SK-N-SH (cell line): ENCODE data around the gene MSTN. TPM values are rescaled to one million over a fixed set of nuclear protein-coding genes. Genes with fewer than 3 reads are reported as not detected.

Experiments
- CTCF ChIA-PET: fragments of 300-600, 350-600 bp; formaldehyde crosslinking; extraction: SDS; loops from one replicate; lab custom pipeline; 2021; lab: Yijun Ruan, JAX
- POLR2A ChIA-PET: fragments of 350-600 bp; sonication (Branson Sonifier 250); formaldehyde crosslinking; extraction: SDS; loops from one replicate; lab custom pipeline; 2020; ENCODE audit warnings: antibody characterized with exemption, inconsistent platforms; lab: Yijun Ruan, JAX
- DNase-seq: peaks from one replicate; pipeline ENCODE4 v3.0.0; 2012
- H2AFZ ChIP-seq: fragments of 200-600 bp; sonication (generic); 2 replicates; pipeline ENCODE4 v1.8.1; 2016; ENCODE audit warnings: antibody characterized with exemption, mild to moderate bottlenecking, low read depth
- H3F3A ChIP-seq: fragments of 200-600 bp; sonication (generic); replicated peaks from 2 replicates; pipeline ENCODE3; 2016; ENCODE audit warnings: antibody characterized with exemption, mild to moderate bottlenecking; ENCODE audit not compliant: insufficient read depth
- H3K27ac ChIP-seq, 2 experiments: fragments of 200-500 bp in 1 of 2; fragments of 200-600 bp in 1 of 2; sonication (Bioruptor generic) in 1 of 2; sonication (generic), shearing (Covaris generic) in 1 of 2; 2 replicates each; pipeline versions ENCODE4 v1.5.1 to v1.6.1; 2014 to 2016; ENCODE audit warnings: low read depth in 2 of 2, inconsistent platforms in 1 of 2, low read length in 1 of 2, mild to moderate bottlenecking in 1 of 2, mixed read lengths in 1 of 2
- H3K27me3 ChIP-seq: fragments of 200-600 bp; sonication (generic), shearing (Covaris generic); 2 replicates; pipeline ENCODE4 v1.6.1; 2016; ENCODE audit warnings: mixed run types; ENCODE audit not compliant: insufficient read depth
- H3K36me3 ChIP-seq, 2 experiments: fragments of 200-500 bp in 1 of 2; fragments of 200-600 bp in 1 of 2; sonication (Bioruptor generic) in 1 of 2; sonication (generic) in 1 of 2; replicated peaks in 1 of 2; 2 replicates each; pipeline versions ENCODE3 to v1.5.1; 2014 to 2016; ENCODE audit warnings: low read length in 1 of 2, mild to moderate bottlenecking in 1 of 2; ENCODE audit not compliant: insufficient read depth in 2 of 2, control insufficient read depth in 1 of 2
- H3K4me1 ChIP-seq, 2 experiments: fragments of 200-500 bp in 1 of 2; fragments of 200-600 bp in 1 of 2; sonication (Bioruptor generic) in 1 of 2; sonication (generic), shearing (Covaris generic) in 1 of 2; 2 replicates each; pipeline versions ENCODE4 v1.5.1 to v1.6.1; 2014 to 2016; ENCODE audit warnings: low read depth in 1 of 2, low read length in 1 of 2, mixed run types in 1 of 2; ENCODE audit not compliant: insufficient read depth in 2 of 2, control insufficient read depth in 1 of 2
- H3K4me2 ChIP-seq: fragments of 200-600 bp; sonication (generic), shearing (Covaris generic); 2 replicates; pipeline ENCODE4 v1.6.1; 2017; ENCODE audit warnings: mixed run types
- H3K4me3 ChIP-seq, 2 experiments: fragments of 200-500 bp in 1 of 2; fragments of 200-600 bp in 1 of 2; sonication (Bioruptor generic) in 1 of 2; sonication (generic), shearing (Covaris generic) in 1 of 2; 2 replicates each; pipeline versions ENCODE4 v1.5.1 to v1.8.1; 2014 to 2016; ENCODE audit warnings: low read depth in 2 of 2, inconsistent platforms in 1 of 2, low read length in 1 of 2, mild to moderate bottlenecking in 1 of 2, mixed read lengths in 1 of 2, moderate library complexity in 1 of 2
- H3K79me2 ChIP-seq: fragments of 200-600 bp; sonication (generic); 2 replicates; pipeline ENCODE4 v1.8.1; 2017; ENCODE audit warnings: mild to moderate bottlenecking; ENCODE audit not compliant: insufficient read depth
- H3K9ac ChIP-seq: fragments of 200-600 bp; sonication (generic); 2 replicates; pipeline ENCODE4 v1.6.1; 2017; ENCODE audit warnings: mixed run types
- H3K9me2 ChIP-seq: fragments of 200-600 bp; sonication (generic); 2 replicates; pipeline ENCODE4 v1.6.1; 2017; ENCODE audit warnings: mixed run types
- H3K9me3 ChIP-seq: fragments of 200-600 bp; sonication (generic); 2 replicates; pipeline ENCODE4 v1.6.1; 2017; ENCODE audit warnings: mixed run types, mild to moderate bottlenecking, moderate library complexity
- H4K20me1 ChIP-seq: fragments of 200-600 bp; sonication (generic); 2 replicates; pipeline ENCODE4 v1.6.1; 2017; ENCODE audit warnings: mild to moderate bottlenecking, mixed run types; ENCODE audit not compliant: insufficient read depth
- CHD2 ChIP-seq: fragments of 150-350 bp; IDR thresholded peaks from 2 replicates; pipeline ENCODE4 v1.6.1; 2018; ENCODE audit warnings: low read length; ENCODE audit not compliant: partially characterized antibody
- EP300 ChIP-seq, 2 experiments: IDR thresholded peaks; 2 replicates each; pipeline versions ENCODE4 v1.4.0 to v1.6.1; 2012; ENCODE audit warnings: borderline replicate concordance in 1 of 2, low read depth in 1 of 2, low read length in 1 of 2
- EZH2phosphoT487 ChIP-seq: fragments of 200-600 bp; sonication (generic); IDR thresholded peaks from 2 replicates; pipeline ENCODE4 v1.6.1; 2017; ENCODE audit warnings: low read depth, mixed run types, mild to moderate bottlenecking, antibody characterized with exemption, moderate library complexity, borderline replicate concordance
- GABPA ChIP-seq: IDR thresholded peaks from 2 replicates; pipeline ENCODE4 v1.4.0; 2012; ENCODE audit warnings: low read depth, mild to moderate bottlenecking
- JUND ChIP-seq: IDR thresholded peaks from 2 replicates; pipeline ENCODE4 v1.4.0; 2012
- NFIC ChIP-seq: IDR thresholded peaks from 2 replicates; pipeline ENCODE4 v1.4.0; 2012; ENCODE audit warnings: borderline replicate concordance
- NRF1 ChIP-seq: IDR thresholded peaks from 2 replicates; pipeline ENCODE4 v1.6.1; 2012; ENCODE audit warnings: low read depth, mild to moderate bottlenecking, low read length
- RAD21 ChIP-seq: IDR thresholded peaks from 2 replicates; pipeline ENCODE4 v1.6.1; 2012; ENCODE audit warnings: mild to moderate bottlenecking, low read length
- RCOR1 ChIP-seq: fragments of 150-350 bp; IDR thresholded peaks from 2 replicates; pipeline ENCODE4 v1.6.1; 2017; ENCODE audit warnings: antibody characterized with exemption, low read length
- RFX5 ChIP-seq: IDR thresholded peaks from 2 replicates; pipeline ENCODE4 v1.6.1; 2012; ENCODE audit warnings: mild to moderate bottlenecking, improper control_type of control experiment, low read length
- SIN3A ChIP-seq: IDR thresholded peaks from 2 replicates; pipeline ENCODE4 v1.6.1; 2012; ENCODE audit warnings: low read depth, mild to moderate bottlenecking, low read length, moderate library complexity, borderline replicate concordance
- TAF1 ChIP-seq: IDR thresholded peaks from 2 replicates; pipeline ENCODE4 v1.6.1; 2012; ENCODE audit warnings: low read depth, mild to moderate bottlenecking, low read length, moderate library complexity, borderline replicate concordance
- WGBS: methylation state at CpG from one replicate; pipeline ENCODE4 v1.1.6; 2017; ENCODE audit warnings: low lambda C conversion rate; 5-methylcytosine and 5-hydroxymethylcytosine counted together
- polyA plus RNA-seq, 3 experiments: library from polyadenylated mRNA; depleted of rRNA; stranded (reverse); fragments of >200 nt; gene quantifications; 2 replicates each; pipeline ENCODE4 v1.2.3, GENCODE V29; 2012
- TF ChIP-seq, protein P1 (sequence below): IDR thresholded peaks from 2 replicates; pipeline ENCODE4 v1.4.0; 2012; ENCODE audit warnings: low read depth, borderline replicate concordance
- TF ChIP-seq, protein P2 (sequence below): IDR thresholded peaks from 2 replicates; pipeline ENCODE4 v1.4.0; 2012; ENCODE audit warnings: low read depth
- TF ChIP-seq, protein P3 (sequence below): fragments of 200-600 bp; sonication (generic); IDR thresholded peaks from 2 replicates; pipeline ENCODE4 v1.6.1; 2017; ENCODE audit warnings: antibody characterized with exemption, mild to moderate bottlenecking, moderate library complexity
- TF ChIP-seq, protein P4 (sequence below): fragments of 150-350 bp; IDR thresholded peaks from 2 replicates; pipeline ENCODE4 v1.6.1; 2016; ENCODE audit warnings: mild to moderate bottlenecking, low read depth, low read length
- TF ChIP-seq, protein P5 (sequence below): IDR thresholded peaks from 2 replicates; pipeline ENCODE4 v1.4.0; 2012; ENCODE audit warnings: low read depth, borderline replicate concordance
- TF ChIP-seq, protein P6 (sequence below): fragments of 150-350 bp; IDR thresholded peaks from 2 replicates; pipeline ENCODE4 v1.6.1; 2017; ENCODE audit warnings: antibody characterized with exemption, low read length, low read depth, borderline replicate concordance
- TF ChIP-seq, protein P7 (sequence below): IDR thresholded peaks from 2 replicates; pipeline ENCODE4 v1.6.1; 2012; ENCODE audit warnings: mild to moderate bottlenecking, low read depth, low read length, moderate library complexity

MSTN gene
- polyA plus RNA-seq, 1 of the 3 experiments (the other 2 are of a cell fraction), result 0.05 TPM

DNA sequence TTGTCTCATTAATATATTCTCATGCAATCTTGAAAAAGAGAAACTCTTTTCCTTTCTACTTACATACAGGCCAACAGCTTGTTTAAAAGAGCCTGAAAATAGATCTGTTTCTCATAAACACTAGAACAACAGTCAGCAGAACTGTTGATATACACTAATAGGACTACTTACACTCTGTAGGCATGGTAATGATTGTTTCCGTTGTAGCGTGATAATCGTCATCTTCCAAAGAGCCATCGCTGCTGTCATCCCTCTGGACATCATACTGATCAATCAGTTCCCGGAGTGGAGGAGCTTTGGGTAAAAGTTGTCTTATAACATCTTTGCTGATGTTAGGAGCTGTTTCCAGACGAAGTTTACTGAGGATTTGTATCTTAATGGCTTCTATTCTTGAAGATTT, 476 bp downstream of the MSTN start:
- no peaks in the 10 kb centered on the region for H3K9me2 ChIP-seq
- WGBS, result 63% methylated on average over 6 of the region's 6 CpGs
- peak; percentile 7 for DNase-seq
- no peaks in the 10 kb centered on the region for H4K20me1 ChIP-seq
- no peaks in the 10 kb centered on the region for H3K36me3 ChIP-seq
- H3K27me3 ChIP-seq, result no peaks in the 10 kb centered on the region
- H3K4me3 ChIP-seq, result peak overlapping the region in 1 of 2 experiments; percentile 6; a peak in 1 of 4 replicates
- ChIA-PET POLR2A (no interaction called here), CTCF (interaction anchor here (0.9 kb wide), 1 partner anchor 9 kb away, joined by 3 read pairs; no protein-coding TSS in a partner anchor)
- no peak overlapping the region for H3K9ac ChIP-seq
- H3K79me2 ChIP-seq, result no peaks in the 10 kb centered on the region
- H3F3A ChIP-seq, result no peaks in the 10 kb centered on the region
- peak overlapping the region; percentile 78 for H2AFZ ChIP-seq
- no peaks in the 10 kb centered on the region for H3K9me3 ChIP-seq
- TF ChIP-seq, protein P1, sequence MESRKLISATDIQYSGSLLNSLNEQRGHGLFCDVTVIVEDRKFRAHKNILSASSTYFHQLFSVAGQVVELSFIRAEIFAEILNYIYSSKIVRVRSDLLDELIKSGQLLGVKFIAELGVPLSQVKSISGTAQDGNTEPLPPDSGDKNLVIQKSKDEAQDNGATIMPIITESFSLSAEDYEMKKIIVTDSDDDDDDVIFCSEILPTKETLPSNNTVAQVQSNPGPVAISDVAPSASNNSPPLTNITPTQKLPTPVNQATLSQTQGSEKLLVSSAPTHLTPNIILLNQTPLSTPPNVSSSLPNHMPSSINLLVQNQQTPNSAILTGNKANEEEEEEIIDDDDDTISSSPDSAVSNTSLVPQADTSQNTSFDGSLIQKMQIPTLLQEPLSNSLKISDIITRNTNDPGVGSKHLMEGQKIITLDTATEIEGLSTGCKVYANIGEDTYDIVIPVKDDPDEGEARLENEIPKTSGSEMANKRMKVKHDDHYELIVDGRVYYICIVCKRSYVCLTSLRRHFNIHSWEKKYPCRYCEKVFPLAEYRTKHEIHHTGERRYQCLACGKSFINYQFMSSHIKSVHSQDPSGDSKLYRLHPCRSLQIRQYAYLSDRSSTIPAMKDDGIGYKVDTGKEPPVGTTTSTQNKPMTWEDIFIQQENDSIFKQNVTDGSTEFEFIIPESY, result no peak
- TF ChIP-seq RCOR1 (no peak), EP300 (IDR thresholded peaks at IDR 0.05; ENCODE audit: borderline replicate concordance in 1 of 2, low read depth in 1 of 2, low read length in 1 of 2) (no peak), SIN3A (no peak), TAF1 (no peak), GABPA (no peak), JUND (no peak), NFIC (no peak), NRF1 (no peak), RAD21 (no peak), CHD2 (no peak), EZH2phosphoT487 (no peak), RFX5 (no peak)
- TF ChIP-seq, protein P2, sequence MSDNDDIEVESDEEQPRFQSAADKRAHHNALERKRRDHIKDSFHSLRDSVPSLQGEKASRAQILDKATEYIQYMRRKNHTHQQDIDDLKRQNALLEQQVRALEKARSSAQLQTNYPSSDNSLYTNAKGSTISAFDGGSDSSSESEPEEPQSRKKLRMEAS, result no peak
- TF ChIP-seq, protein P3, sequence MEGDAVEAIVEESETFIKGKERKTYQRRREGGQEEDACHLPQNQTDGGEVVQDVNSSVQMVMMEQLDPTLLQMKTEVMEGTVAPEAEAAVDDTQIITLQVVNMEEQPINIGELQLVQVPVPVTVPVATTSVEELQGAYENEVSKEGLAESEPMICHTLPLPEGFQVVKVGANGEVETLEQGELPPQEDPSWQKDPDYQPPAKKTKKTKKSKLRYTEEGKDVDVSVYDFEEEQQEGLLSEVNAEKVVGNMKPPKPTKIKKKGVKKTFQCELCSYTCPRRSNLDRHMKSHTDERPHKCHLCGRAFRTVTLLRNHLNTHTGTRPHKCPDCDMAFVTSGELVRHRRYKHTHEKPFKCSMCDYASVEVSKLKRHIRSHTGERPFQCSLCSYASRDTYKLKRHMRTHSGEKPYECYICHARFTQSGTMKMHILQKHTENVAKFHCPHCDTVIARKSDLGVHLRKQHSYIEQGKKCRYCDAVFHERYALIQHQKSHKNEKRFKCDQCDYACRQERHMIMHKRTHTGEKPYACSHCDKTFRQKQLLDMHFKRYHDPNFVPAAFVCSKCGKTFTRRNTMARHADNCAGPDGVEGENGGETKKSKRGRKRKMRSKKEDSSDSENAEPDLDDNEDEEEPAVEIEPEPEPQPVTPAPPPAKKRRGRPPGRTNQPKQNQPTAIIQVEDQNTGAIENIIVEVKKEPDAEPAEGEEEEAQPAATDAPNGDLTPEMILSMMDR, result no peak
- TF ChIP-seq, protein P4, sequence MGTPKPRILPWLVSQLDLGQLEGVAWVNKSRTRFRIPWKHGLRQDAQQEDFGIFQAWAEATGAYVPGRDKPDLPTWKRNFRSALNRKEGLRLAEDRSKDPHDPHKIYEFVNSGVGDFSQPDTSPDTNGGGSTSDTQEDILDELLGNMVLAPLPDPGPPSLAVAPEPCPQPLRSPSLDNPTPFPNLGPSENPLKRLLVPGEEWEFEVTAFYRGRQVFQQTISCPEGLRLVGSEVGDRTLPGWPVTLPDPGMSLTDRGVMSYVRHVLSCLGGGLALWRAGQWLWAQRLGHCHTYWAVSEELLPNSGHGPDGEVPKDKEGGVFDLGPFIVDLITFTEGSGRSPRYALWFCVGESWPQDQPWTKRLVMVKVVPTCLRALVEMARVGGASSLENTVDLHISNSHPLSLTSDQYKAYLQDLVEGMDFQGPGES, result no peak
- TF ChIP-seq, protein P5, sequence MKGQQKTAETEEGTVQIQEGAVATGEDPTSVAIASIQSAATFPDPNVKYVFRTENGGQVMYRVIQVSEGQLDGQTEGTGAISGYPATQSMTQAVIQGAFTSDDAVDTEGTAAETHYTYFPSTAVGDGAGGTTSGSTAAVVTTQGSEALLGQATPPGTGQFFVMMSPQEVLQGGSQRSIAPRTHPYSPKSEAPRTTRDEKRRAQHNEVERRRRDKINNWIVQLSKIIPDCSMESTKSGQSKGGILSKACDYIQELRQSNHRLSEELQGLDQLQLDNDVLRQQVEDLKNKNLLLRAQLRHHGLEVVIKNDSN, result no peak
- TF ChIP-seq, protein P6, sequence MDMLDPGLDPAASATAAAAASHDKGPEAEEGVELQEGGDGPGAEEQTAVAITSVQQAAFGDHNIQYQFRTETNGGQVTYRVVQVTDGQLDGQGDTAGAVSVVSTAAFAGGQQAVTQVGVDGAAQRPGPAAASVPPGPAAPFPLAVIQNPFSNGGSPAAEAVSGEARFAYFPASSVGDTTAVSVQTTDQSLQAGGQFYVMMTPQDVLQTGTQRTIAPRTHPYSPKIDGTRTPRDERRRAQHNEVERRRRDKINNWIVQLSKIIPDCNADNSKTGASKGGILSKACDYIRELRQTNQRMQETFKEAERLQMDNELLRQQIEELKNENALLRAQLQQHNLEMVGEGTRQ, result no peak
- TF ChIP-seq, protein P7, sequence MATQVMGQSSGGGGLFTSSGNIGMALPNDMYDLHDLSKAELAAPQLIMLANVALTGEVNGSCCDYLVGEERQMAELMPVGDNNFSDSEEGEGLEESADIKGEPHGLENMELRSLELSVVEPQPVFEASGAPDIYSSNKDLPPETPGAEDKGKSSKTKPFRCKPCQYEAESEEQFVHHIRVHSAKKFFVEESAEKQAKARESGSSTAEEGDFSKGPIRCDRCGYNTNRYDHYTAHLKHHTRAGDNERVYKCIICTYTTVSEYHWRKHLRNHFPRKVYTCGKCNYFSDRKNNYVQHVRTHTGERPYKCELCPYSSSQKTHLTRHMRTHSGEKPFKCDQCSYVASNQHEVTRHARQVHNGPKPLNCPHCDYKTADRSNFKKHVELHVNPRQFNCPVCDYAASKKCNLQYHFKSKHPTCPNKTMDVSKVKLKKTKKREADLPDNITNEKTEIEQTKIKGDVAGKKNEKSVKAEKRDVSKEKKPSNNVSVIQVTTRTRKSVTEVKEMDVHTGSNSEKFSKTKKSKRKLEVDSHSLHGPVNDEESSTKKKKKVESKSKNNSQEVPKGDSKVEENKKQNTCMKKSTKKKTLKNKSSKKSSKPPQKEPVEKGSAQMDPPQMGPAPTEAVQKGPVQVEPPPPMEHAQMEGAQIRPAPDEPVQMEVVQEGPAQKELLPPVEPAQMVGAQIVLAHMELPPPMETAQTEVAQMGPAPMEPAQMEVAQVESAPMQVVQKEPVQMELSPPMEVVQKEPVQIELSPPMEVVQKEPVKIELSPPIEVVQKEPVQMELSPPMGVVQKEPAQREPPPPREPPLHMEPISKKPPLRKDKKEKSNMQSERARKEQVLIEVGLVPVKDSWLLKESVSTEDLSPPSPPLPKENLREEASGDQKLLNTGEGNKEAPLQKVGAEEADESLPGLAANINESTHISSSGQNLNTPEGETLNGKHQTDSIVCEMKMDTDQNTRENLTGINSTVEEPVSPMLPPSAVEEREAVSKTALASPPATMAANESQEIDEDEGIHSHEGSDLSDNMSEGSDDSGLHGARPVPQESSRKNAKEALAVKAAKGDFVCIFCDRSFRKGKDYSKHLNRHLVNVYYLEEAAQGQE, result no peak
- no peak overlapping the region for H3K27ac ChIP-seq
- H3K4me2 ChIP-seq, result no peak overlapping the region
- H3K4me1 ChIP-seq, result no peaks in the 10 kb centered on the region; a peak in 1 of 4 replicates
